ENCODE measurements around the gene PROSER2. TPM values are rescaled to one million over a fixed set of nuclear protein-coding genes. Genes with fewer than 3 reads are reported as not detected.

PROSER2 gene
- total and polyA plus RNA-seq, 2 donors (not counting 3 experiments of a cell fraction or from before 2014, with no cell fraction given): 5.9 to 22.6 TPM

DNA sequence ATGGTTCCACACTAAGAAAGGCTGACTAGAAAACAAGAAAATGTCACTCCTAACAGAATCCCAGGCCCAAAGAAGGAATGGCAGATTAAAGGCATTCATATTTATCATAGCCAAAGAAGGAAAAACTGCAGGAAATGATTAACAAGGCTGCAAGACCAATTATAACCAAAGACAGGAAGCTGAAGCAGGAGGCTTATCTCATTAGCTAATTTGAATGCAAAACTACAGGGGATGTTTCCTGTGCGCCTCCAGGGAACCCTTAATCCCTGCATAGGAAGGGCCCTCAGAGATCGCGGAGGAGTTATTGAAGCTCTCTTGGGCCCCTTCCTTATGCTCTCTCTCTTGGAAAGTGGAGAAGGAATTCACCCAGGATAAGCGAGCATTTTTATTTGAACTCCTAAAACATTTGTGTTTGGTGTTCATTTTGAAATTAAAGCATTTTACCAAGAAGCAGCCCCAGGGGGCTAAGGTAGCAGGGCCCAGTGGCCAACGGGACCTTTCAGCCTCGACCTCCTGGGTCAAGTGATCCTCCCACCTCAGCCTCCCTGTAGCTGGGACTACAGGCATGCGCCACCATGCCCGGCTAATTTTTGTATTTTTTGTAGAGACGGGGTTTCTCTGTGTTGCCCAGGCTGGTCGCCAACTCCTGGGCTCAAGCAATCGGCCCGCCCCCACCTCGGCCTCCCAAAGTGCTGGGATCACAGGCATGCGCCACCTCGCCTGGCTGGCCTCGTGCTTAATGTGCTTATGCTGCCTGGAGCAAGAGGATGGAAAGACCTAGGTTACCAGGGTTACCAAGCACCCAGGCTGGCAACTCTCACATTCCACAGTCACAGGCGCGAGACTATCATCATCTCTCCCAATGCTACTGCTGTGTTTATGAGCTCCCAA is 24.1 kb upstream of the PROSER2 start:
- peak; percentile 93 for FAIRE-seq
- Histone ChIP-seq H3K36me3 (ENCODE audit: control insufficient read depth in 2 of 2, extremely low read depth in 1 of 2, insufficient read depth in 2 of 2, low read length in 2 of 2) (no peaks in the 10 kb centered on the region), H3K4me2 (ENCODE audit: insufficient read depth, low read length) (peak overlapping the region; percentile 52), H3K79me2 (ENCODE audit: control insufficient read depth, insufficient read depth, low read length) (no peaks in the 10 kb centered on the region), H3K9me3 (replicated peaks; ENCODE audit: control insufficient read depth, insufficient read depth, low read length) (no peaks in the 10 kb centered on the region), H3K4me3 (replicated peaks in 1 of 3; ENCODE audit: insufficient read depth in 1 of 3, low read depth in 1 of 3, low read length in 3 of 3) (no peak overlapping the region), H4K20me1 (replicated peaks; ENCODE audit: control insufficient read depth, extremely low read depth, insufficient read depth, low read length) (no peaks in the 10 kb centered on the region), H2AFZ (ENCODE audit: low read depth, low read length) (peak overlapping the region; percentile 36), H3K9ac (replicated peaks; ENCODE audit: extremely low read depth, insufficient read depth, low read length) (peak overlapping the region; percentile 0), H3K27me3 (ENCODE audit: control insufficient read depth in 2 of 2, insufficient read depth in 2 of 2, low read length in 2 of 2) (no peaks in the 10 kb centered on the region), H3K9me1 (replicated peaks; ENCODE audit: control insufficient read depth, extremely low read depth, insufficient read depth, low read length) (no peaks in the 10 kb centered on the region), H3K27ac (ENCODE audit: insufficient read depth, low read depth, low read length) (peak overlapping the region; percentile 66), H3K4me1 (ENCODE audit: control insufficient read depth, extremely low read depth, insufficient read depth, low read length) (peaks cover 17% of the 10 kb centered on the region)
- POLR2A ChIA-PET: interaction anchor here (0.7 to 3.6 kb wide), 3 partner anchors 11 to 20 kb away, joined by 3 to 12 read pairs (median 3); no protein-coding TSS in a partner anchor
- CTCF ChIA-PET: interaction anchor here (1.1 to 6.2 kb wide), 8 partner anchors 10 to 188 kb away, joined by 3 to 47 read pairs (median 8); partner anchors contain the start of gene PROSER2
- intact Hi-C loops (cut with micrococcal nuclease): loop anchor here (1.0 to 10.0 kb wide), 3 partner anchors 15 to 396 kb away; partner anchors contain the start of genes CDC123 and NUDT5
- no TSS peak for BruUV-seq (replicated peaks)
- peak; percentile 90 for DNase-seq (ENCODE audit: low read depth, low spot score)
- dilution Hi-C loops (cut with MboI; ENCODE audit: extremely low pct_ligation_motif_present, low sequenced_read_pairs): no loop called here
- no peak for TF ChIP-seq MYC (IDR thresholded peaks at IDR 0.05; ENCODE audit: low read depth, low read length)
- TF ChIP-seq, protein P1, sequence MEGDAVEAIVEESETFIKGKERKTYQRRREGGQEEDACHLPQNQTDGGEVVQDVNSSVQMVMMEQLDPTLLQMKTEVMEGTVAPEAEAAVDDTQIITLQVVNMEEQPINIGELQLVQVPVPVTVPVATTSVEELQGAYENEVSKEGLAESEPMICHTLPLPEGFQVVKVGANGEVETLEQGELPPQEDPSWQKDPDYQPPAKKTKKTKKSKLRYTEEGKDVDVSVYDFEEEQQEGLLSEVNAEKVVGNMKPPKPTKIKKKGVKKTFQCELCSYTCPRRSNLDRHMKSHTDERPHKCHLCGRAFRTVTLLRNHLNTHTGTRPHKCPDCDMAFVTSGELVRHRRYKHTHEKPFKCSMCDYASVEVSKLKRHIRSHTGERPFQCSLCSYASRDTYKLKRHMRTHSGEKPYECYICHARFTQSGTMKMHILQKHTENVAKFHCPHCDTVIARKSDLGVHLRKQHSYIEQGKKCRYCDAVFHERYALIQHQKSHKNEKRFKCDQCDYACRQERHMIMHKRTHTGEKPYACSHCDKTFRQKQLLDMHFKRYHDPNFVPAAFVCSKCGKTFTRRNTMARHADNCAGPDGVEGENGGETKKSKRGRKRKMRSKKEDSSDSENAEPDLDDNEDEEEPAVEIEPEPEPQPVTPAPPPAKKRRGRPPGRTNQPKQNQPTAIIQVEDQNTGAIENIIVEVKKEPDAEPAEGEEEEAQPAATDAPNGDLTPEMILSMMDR (IDR thresholded peaks at IDR 0.05; ENCODE audit: extremely low read depth in 1 of 2, insufficient read depth in 1 of 2, low read depth in 1 of 2, low read length in 2 of 2): no peak
- TF ChIP-seq, protein P2, sequence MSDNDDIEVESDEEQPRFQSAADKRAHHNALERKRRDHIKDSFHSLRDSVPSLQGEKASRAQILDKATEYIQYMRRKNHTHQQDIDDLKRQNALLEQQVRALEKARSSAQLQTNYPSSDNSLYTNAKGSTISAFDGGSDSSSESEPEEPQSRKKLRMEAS (IDR thresholded peaks at IDR 0.05; ENCODE audit: insufficient read depth, insufficient read length): no peak
- peak; percentile 85 for TF ChIP-seq POLR2AphosphoS5 (IDR thresholded peaks at IDR 0.05; ENCODE audit: insufficient read depth, low read depth, low read length)
- peak; percentile 44 for TF ChIP-seq FOS (IDR thresholded peaks at IDR 0.05; ENCODE audit: borderline replicate concordance, insufficient read depth, low read length)
- TF ChIP-seq EZH2 (IDR thresholded peaks at IDR 0.05; ENCODE audit: borderline replicate concordance, low read depth, low read length, severe bottlenecking): no peak
- peak; percentile 61 for TF ChIP-seq POLR2A (IDR thresholded peaks at IDR 0.05; ENCODE audit: low read depth, low read length)
- peak; percentile 87 for TF ChIP-seq GATA2 (IDR thresholded peaks at IDR 0.05; ENCODE audit: insufficient read depth, insufficient read length, low read depth, low read length)
- TF ChIP-seq JUN (IDR thresholded peaks at IDR 0.05; ENCODE audit: borderline replicate concordance, insufficient read depth, insufficient read length, low read depth): peak; percentile 59
